Vagina (tissue), 2 donors: Measurements from ENCODE around the gene SEMA3E. TPM values are rescaled to one million over a fixed set of nuclear protein-coding genes. Genes with fewer than 3 reads are reported as not detected.
A peak's percentile ranks its signal among the peaks of the same experiment; 100 is the strongest.

Source experiments
- DNase-seq, 2 donors: peaks; one replicate each; pipeline ENCODE4 v3.0.0-alpha.2; 2017; ENCODE audit errors: extremely low spot score in 2 of 2
- H3K27ac ChIP-seq: fragments of 200-600 bp; sonication (generic); one replicate; pipeline ENCODE4 v1.5.1; 2019
- H3K27me3 ChIP-seq: fragments of 200-600 bp; sonication (generic); one replicate; pipeline ENCODE4 v1.5.1; 2019
- H3K36me3 ChIP-seq, 2 donors: fragments of 200-600 bp; sonication (generic); one replicate each; pipeline ENCODE4 v1.5.1; 2017 to 2019
- H3K4me1 ChIP-seq: fragments of 200-600 bp; sonication (generic); one replicate; pipeline ENCODE4 v1.5.1; 2019
- H3K4me3 ChIP-seq, 2 donors: fragments of 200-600 bp; sonication (generic); 1 replicate in 1 of 2; 2 replicates in 1 of 2; pipeline ENCODE4 v1.5.1; 2016 to 2019
- H3K9me3 ChIP-seq: fragments of 200-600 bp; sonication (generic); one replicate; pipeline ENCODE4 v1.5.1; 2019
- CTCF ChIP-seq, 3 experiments: fragments of 450-650 bp in 2 of 3; fragments of 200-600 bp in 1 of 3; sonication (generic) in 1 of 3; IDR thresholded peaks; one replicate each; pipeline ENCODE4 v1.5.1; 2017 to 2019; ENCODE audit warnings: antibody characterized with exemption in 3 of 3, mild to moderate bottlenecking in 2 of 3, moderate library complexity in 2 of 3
- POLR2A ChIP-seq, 2 donors: fragments of 450-650 bp; IDR thresholded peaks; one replicate each; pipeline ENCODE4 v1.6.1; 2017; ENCODE audit warnings: antibody characterized with exemption in 2 of 2, mild to moderate bottlenecking in 2 of 2, moderate library complexity in 2 of 2
- POLR2AphosphoS5 ChIP-seq, 2 donors: sonication (generic); formaldehyde crosslinking; IDR thresholded peaks; one replicate each; pipeline ENCODE4 v1.9.0; 2017; ENCODE audit warnings: antibody characterized with exemption in 2 of 2, mild to moderate bottlenecking in 2 of 2, low read depth in 1 of 2; ENCODE audit not compliant: insufficient read depth in 1 of 2
- intact Hi-C: fragments of 100-400 bp; cut with DNase I; formaldehyde crosslinking; loops from one replicate; pipeline ENCODE4 v1.15.1; 2023
- total RNA-seq: library from RNA; depleted of rRNA; stranded (reverse); fragments of >200 nt; gene quantifications from one replicate; pipeline ENCODE4 v1.2.3, GENCODE V29; 2016

The SEMA3E gene
- total RNA-seq, 1 donor from 2014 or later = 4.4 TPM

GRCh38 chr7:83472376-83472775, 176.6 kb downstream of the SEMA3E start:
- TF ChIP-seq POLR2A (IDR thresholded peaks at IDR 0.05) = no peak
- TF ChIP-seq CTCF (IDR thresholded peaks at IDR 0.05) = no peak
- no peak for TF ChIP-seq POLR2AphosphoS5 (IDR thresholded peaks at IDR 0.05; ENCODE audit: insufficient read depth in 1 of 2, low read depth in 1 of 2)
- H3K27ac ChIP-seq = no peak overlapping the region

GRCh38 chr7:83469491-83469890, 179.4 kb downstream of the SEMA3E start:
- no peak for TF ChIP-seq POLR2A (IDR thresholded peaks at IDR 0.05)
- TF ChIP-seq POLR2AphosphoS5 (IDR thresholded peaks at IDR 0.05; ENCODE audit: insufficient read depth in 1 of 2, low read depth in 1 of 2) = no peak
- no peak for TF ChIP-seq CTCF (IDR thresholded peaks at IDR 0.05)
- Histone ChIP-seq H3K27ac (no peak overlapping the region), H3K4me3 (no peak overlapping the region), H3K27me3 (no peaks in the 10 kb centered on the region), H3K4me1 (peaks cover 8% of the 10 kb centered on the region), H3K9me3 (no peaks in the 10 kb centered on the region), H3K36me3 (no peaks in the 10 kb centered on the region)
- DNase-seq = no peak
- intact Hi-C loops = no loop called here

More at GRCh38 chr7:83472376-83472775, 176.6 kb downstream of the SEMA3E start:
- Histone ChIP-seq H3K9me3 (no peaks in the 10 kb centered on the region), H3K27me3 (no peaks in the 10 kb centered on the region), H3K4me1 (peaks cover 18% of the 10 kb centered on the region), H3K36me3 (no peaks in the 10 kb centered on the region), H3K4me3 (no peak overlapping the region)
- DNase-seq = no peak
- intact Hi-C loops = no loop called here

DNA sequence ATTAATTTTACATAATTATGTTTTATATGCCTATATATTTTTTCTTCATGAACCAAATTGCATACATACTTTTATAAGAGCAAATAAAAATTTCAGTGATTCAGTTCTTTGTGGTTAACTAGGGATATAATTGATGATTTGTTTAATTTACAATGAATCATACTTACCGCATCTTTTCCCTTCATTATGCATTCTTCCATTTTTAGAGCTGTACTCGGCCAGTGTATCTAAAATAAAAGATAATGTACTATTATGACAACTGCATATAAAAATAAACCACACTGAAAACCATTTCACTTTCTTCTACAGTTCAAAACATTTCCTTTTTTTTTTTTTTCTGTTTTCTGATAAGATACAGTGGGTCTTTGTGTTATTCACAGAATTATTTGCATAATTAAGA, 179.9 kb downstream of the SEMA3E start:
- no peak for DNase-seq
- intact Hi-C loops = no loop called here
- Histone ChIP-seq H3K27me3 (no peaks in the 10 kb centered on the region), H3K4me1 (peaks cover 8% of the 10 kb centered on the region), H3K4me3 (no peak overlapping the region), H3K36me3 (no peaks in the 10 kb centered on the region), H3K9me3 (no peaks in the 10 kb centered on the region), H3K27ac (no peak overlapping the region)
- TF ChIP-seq POLR2AphosphoS5 (IDR thresholded peaks at IDR 0.05; ENCODE audit: insufficient read depth in 1 of 2, low read depth in 1 of 2) (no peak), POLR2A (IDR thresholded peaks at IDR 0.05) (no peak), CTCF (IDR thresholded peaks at IDR 0.05) (no peak)

DNA sequence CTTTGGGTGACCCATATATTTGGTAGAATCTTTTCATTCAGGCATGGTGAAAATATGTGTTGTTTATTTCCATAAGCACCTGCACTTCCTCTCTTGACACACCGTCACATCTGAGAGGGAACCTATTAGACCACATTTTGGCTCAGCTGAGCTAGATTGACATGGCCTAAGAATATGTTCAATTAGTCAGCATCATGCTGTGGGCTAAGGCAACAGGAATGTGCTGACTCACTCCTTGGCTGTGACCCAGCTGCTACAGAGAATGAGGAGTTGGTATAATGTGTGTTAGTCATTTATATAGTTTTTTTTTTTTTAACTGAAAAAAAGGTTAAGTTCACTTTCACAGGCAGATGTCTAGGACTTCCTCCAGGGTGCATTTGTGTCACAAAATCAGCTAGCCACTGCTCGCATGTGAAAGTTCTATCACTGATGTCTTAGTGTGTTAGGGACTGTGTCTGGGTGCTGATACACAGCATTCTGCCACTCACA, 180.6 kb downstream of the SEMA3E start:
- Histone ChIP-seq H3K9me3 (no peaks in the 10 kb centered on the region), H3K4me3 (no peak overlapping the region), H3K27me3 (no peaks in the 10 kb centered on the region), H3K36me3 (no peaks in the 10 kb centered on the region), H3K4me1 (peaks cover 8% of the 10 kb centered on the region), H3K27ac (no peak overlapping the region)
- TF ChIP-seq POLR2A (IDR thresholded peaks at IDR 0.05) (no peak), POLR2AphosphoS5 (IDR thresholded peaks at IDR 0.05; ENCODE audit: insufficient read depth in 1 of 2, low read depth in 1 of 2) (peak in 1 of 2 donors; percentile 74), CTCF (IDR thresholded peaks at IDR 0.05) (no peak)
- DNase-seq = no peak
- intact Hi-C loops = no loop called here

- H3K27ac ChIP-seq = no peak overlapping the region
- intact Hi-C loops = no loop called here
- no peaks in the 10 kb centered on the region for H3K9me3 ChIP-seq
- TF ChIP-seq POLR2AphosphoS5 (IDR thresholded peaks at IDR 0.05; ENCODE audit: insufficient read depth in 1 of 2, low read depth in 1 of 2) = no peak
- no peak for TF ChIP-seq POLR2A (IDR thresholded peaks at IDR 0.05)
- no peak for TF ChIP-seq CTCF (IDR thresholded peaks at IDR 0.05)
- no peak overlapping the region for H3K4me3 ChIP-seq
- DNase-seq = no peak
- H3K36me3 ChIP-seq = no peaks in the 10 kb centered on the region
- H3K27me3 ChIP-seq = no peaks in the 10 kb centered on the region
- H3K4me1 ChIP-seq = peaks cover 8% of the 10 kb centered on the region
Measured at GRCh38 chr7:83467493-83467892, 181.4 kb downstream of the SEMA3E start.
